Measurements from ENCODE around the gene ITGAD.
"Not testable (repeated sequence)": the region's sequence is repeated elsewhere in the genome, so short reads cannot be mapped to it uniquely, and the experiment has no call there.

The ITGAD gene

DNA sequence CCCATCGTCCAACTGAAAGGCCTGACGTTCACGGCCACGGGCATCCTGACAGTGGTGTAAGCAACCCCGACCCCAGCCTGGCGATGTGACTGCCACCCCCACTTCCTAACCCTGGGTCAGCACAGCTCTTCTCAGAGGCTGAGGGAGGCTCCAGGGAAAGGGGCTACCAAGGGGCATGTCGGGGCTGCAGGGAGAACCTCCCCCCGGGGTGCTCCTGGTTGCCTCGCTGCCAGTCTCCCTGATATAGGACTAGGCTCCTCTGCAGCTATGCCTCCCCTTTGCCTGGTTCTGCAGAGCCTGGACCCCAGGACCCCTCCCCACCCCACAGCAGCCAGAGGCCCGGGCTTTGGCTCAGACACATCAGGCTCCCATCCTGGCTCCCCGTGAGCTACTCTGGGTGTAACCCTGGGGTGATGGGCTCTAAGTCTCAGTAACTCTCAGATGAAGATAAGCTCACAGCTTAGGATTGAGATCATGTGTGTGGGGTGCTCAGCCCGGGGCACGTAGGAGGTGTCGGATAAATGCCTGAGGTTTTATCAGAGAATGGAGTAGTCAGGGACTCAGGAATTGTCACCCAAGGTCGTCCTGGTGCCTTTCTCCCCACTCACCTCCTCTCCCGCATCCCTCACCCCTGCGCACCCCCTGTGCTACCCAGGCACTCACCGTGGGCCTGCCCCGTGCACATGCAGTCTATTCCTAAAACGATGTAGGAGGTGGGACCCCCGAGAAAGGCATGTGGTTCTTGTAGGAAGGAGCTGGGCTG is 10.6 kb downstream of the ITGAD start:
- no peak for DNase-seq (ENCODE audit: low read depth)

DNA sequence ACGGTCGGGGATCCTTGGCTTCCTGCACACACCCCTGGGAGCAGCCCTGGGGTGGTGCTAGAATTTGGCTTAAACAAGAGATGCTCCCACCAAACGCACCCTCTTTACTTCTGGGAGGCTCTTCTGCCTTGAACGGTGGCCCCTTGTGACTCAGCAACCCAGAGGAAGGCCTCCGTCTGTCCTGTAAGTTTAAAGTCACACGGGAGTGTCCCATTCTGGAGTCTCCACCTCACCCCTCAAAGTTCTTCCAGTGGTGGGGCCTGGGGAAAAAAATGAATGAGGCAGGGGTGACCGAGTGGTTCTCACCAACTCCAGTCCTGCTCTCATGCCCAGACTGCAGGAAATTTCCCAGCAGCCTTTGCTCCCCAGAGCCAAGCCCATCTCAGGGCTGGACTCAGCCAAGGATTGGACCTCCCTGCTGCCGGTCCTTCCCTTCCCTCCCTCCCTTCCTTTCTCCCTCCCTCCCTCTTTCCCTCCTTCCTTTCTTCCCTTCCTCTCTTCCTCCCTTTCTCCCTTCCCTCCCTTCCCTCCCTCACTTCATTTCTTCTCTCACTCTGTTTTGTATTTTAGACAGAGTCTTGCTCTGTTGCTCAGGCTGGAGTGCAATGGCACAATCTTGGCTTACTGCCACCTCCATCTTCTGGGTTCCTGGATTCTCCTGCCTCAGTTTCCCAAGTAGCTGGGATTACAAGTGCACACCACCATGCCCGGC is 11.4 kb downstream of the ITGAD start:
- no peak for DNase-seq (ENCODE audit: low read depth)

DNA sequence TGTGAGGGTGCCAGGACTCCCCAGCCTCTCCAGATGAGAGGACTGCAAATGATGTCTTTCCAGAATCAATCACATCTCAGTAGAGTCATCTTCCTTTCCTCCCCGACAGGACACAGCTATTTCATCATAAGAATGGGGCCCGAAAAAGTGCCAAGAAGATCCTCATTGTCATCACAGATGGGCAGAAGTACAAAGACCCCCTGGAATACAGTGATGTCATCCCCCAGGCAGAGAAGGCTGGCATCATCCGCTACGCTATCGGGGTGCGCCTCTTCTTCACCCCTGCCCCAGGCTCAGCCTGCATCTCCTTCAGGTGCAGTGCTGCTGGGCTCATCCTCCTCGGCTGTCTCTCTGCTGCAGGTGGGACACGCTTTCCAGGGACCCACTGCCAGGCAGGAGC is 14.3 kb downstream of the ITGAD start:
- no peak for DNase-seq (ENCODE audit: low read depth)

DNA sequence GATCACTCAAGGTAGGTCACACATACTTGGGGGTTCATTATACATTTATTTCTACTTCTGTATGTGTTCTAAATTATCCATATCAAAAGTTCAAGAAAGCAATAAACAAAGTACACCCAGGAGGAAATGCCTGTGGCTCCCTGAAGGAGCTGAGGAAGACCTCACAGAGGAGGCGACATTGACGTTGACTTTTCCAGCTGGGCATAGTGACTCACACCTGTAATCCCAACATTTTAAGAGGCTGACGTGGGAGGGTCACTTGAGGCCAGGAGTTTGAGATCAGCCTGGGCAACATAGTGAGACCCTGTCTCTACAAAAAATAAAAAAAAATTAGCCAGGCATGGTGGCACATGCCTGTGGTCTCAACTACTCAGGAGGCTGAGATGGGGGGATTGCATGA is 16.3 kb downstream of the ITGAD start:
- DNase-seq (ENCODE audit: low read depth) = no peak

DNA sequence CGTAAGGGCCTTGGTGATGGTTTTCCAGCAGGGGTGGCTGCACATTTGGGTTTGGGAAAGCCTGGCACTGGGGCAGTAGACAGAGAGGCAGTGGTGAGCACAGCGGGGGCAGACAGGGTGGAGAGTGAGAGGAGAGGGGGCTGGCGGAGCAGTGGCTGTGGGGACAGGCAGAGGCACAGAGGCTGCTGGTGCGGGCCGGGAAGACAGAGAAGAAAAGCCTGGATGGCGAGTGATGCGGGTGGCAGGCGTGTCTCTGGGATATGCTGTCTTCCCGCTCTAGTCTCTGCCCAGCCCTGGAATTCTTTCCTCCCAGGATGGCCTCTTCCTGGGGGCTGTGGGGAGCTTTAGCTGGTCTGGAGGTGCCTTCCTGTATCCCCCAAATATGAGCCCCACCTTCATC is 16.9 kb downstream of the ITGAD start:
- DNase-seq (ENCODE audit: low read depth) = no peak

DNA sequence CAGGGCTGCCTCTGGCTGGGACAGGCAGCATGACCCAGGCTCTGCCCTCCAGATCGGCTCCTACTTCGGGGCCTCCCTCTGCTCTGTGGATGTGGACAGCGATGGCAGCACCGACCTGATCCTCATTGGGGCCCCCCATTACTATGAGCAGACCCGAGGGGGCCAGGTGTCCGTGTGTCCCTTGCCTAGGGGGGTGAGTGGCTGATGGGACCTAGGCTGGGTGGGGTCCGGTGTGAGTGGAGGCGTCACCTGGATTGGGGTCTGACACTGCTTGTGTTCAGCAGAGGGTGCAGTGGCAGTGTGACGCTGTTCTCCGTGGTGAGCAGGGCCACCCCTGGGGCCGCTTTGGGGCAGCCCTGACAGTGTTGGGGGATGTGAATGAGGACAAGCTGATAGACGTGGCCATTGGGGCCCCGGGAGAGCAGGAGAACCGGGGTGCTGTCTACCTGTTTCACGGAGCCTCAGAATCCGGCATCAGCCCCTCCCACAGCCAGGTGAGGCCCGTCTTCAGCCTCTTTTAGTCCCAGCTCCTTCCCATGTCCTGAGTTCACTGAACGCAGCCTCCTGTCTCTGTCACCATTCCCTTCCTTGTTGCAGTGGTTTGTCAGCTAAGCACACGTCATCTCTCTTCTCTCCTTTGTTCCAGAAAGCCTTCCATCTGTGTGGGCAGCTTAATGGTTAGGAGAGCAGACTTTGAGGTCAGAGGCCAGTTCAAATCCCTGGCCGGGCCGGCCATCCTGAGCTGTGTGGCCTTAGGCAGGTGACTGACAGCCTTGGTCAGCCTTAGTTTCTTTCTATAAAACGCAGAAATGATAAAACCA is 18.1 kb downstream of the ITGAD start:
- DNase-seq (ENCODE audit: low read depth) = no peak

DNA sequence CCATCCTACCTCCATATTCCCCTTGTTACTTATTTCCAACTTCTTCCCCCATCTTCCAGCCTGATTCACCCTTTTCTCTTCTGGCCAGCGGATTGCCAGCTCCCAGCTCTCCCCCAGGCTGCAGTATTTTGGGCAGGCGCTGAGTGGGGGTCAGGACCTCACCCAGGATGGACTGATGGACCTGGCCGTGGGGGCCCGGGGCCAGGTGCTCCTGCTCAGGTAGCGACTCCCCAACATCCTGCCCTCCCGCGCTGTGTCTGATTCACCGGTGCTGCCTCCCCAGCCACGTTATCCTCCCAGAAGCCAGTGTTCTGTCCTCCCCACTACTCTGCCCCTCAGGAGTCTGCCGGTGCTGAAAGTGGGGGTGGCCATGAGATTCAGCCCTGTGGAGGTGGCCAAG is 19.6 kb downstream of the ITGAD start:
- no peak for DNase-seq (ENCODE audit: low read depth)

DNA sequence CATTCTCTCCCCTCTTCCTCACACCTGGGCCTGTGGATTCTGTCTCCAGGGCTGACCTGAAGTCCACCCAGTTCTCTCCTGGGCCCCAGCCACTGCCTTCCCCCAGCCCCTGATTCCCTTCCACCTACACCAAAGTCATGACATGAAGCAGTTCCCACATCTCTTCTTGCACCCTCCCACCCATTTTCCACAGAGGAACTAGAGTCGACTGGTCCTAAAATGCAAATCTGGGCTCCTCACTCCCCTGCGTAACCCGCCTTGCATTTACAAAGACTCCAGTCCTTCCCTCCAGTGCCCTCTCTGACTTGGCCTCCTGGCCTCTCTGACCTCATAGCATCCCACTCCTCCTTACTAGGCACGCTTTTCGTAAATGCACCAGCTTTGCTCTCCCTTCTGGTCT is 20.2 kb downstream of the ITGAD start:
- no peak for DNase-seq (ENCODE audit: low read depth)

DNA sequence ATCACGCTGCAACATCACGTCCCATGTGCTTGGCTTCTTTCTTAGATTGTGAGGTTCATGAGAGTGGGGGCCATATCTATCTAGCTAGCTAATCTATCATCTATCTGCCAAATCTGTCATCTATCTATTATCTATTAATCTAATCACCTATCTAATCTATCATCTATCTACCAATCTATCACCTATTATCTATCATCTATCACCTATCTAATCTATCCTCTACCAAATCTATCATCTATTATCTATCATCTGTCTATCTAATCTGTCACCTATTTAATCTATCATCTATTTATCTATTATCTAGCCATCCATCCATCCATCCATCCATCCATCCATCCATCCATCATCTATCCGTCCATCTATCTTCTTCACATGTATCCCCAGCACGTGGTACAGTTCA is 20.8 kb downstream of the ITGAD start:
- DNase-seq (ENCODE audit: low read depth) = no peak

DNA sequence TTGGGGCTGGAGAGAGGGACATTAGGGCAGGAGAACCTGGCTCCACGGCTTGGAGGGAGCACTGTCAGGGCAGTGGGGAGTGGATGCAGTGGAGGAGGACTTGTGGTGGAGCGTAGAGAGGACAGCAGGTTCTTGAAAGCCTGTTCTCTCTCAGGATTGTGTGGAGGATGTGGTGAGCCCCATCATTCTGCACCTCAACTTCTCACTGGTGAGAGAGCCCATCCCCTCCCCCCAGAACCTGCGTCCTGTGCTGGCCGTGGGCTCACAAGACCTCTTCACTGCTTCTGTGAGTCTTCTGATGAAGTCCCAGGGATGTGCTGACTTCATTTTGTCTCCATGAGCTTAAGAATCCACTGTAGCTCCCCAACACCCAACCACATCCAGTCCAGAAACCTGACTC is 21.6 kb downstream of the ITGAD start:
- DNase-seq (ENCODE audit: low read depth) = no peak

DNA sequence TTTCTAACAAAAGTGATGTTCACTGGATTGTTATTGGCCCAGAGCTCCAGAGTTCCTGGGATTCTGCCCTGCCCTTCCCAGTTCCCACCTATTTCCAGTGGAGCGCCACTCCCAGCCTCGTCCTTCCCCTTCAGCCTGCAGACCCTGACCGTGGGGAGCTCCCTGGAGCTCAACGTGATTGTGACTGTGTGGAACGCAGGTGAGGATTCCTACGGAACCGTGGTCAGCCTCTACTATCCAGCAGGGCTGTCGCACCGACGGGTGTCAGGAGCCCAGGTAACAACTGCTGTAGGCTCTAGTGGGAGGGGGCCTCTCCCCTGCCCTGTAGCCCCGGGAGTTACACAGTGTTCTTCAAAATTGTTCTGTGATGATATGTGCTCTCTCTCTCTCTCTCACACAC is 23.2 kb downstream of the ITGAD start:
- DNase-seq (ENCODE audit: low read depth) = no peak

DNA sequence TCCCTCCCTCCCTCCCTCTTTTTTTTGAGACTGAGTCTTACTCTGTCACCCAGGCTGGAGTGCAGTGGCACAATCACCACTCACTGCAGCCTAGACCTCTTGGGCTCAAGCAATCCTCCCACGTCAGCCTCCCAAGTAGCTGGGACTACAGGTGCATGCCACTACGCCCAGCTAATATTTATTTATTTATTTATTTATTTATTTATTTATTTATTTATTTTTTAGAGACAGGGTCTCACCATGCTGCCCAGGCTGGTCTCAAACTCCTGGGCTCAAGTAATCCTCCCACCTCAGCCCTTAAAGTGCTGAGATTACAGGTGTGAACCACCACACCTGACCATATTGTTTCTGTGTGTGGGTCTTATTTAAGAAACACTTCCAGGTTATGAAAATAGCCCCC is 23.9 kb downstream of the ITGAD start:
- not testable (repeated sequence) for DNase-seq (ENCODE audit: low read depth)

DNA sequence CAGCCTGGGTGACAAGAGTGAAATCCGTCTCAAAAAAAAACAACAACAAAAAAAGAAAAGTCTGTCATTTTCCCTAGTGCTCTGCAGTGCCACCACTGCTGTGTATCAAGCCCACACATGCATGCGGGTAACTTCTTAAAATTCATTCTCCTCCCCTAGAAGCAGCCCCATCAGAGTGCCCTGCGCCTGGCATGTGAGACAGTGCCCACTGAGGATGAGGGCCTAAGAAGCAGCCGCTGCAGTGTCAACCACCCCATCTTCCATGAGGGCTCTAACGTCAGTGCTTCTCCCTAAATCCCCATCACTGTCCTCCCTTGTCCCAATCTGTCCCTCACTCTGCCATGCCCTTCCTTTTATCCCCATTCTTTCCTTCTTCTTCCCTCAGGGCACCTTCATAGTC is 24.8 kb downstream of the ITGAD start:
- DNase-seq (ENCODE audit: low read depth) = no peak

DNA sequence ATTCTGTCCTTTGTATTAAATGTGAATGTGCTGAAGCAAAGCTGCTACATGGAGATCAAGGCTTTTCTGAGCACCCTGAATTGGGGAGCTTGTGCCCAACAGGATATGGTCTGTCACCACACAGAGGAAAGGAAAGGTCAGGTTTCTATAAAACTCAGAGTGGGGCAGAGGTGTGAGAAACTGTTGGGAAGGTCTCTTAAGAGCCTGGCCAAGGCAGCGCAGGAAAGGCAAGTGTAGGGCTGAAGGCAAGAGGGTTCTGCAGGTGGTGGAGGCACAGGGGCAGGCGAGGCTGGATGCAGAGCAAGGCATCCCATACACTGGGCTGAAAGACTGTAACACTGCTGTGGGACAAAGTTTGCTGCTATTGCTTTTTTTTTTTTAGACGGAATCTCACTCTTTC is 26.9 kb downstream of the ITGAD start:
- DNase-seq (ENCODE audit: low read depth) = no peak

DNA sequence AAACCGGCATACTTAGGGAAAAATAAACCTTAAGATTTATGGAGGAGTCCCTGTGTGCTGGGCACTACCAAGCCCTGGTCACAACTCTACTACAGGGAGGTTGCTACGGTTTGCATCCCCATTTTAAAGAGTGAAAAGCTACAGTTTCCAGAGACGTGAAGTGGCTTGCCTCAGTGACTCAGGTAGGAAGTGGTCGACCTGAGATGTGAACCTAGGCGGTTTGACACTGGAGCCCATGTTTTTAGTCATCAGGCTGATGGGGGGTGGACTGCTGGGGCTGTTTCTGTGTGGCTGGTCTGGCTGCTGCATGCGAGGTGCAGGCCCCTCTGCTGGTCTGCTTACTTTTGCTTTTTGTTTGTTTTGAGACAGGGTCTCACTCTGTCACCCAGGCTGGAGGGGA is 28.5 kb downstream of the ITGAD start:
- DNase-seq (ENCODE audit: low read depth) = no peak

DNA sequence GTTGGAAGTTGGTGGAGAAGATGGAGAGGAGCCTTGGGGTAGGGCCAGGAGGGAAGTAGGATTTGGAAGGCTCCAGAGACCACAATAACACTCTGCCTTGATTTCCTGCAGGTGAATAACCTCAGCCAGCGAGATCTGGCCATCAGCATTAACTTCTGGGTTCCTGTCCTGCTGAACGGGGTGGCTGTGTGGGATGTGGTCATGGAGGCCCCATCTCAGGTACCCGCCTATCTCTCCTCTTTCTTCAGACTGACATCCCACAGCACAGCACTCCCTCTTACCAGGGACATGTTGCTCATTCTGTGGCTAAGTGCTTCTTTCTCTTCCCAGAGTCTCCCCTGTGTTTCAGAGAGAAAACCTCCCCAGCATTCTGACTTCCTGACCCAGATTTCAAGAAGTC is 30.1 kb downstream of the ITGAD start:
- no peak for DNase-seq (ENCODE audit: low read depth)

DNA sequence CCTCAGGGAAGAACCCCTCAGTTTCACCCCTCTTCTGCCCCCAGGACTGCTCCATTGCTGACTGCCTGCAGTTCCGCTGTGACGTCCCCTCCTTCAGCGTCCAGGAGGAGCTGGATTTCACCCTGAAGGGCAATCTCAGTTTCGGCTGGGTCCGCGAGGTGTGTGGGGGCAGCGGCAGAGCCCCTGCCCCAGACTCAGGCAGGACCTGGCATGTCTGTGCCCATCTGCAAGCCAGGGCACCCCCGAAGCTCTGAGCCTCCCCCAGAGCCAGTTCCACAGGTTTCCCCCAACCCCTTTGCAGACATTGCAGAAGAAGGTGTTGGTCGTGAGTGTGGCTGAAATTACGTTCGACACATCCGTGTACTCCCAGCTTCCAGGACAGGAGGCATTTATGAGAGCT is 30.7 kb downstream of the ITGAD start:
- DNase-seq (ENCODE audit: low read depth) = no peak

DNA sequence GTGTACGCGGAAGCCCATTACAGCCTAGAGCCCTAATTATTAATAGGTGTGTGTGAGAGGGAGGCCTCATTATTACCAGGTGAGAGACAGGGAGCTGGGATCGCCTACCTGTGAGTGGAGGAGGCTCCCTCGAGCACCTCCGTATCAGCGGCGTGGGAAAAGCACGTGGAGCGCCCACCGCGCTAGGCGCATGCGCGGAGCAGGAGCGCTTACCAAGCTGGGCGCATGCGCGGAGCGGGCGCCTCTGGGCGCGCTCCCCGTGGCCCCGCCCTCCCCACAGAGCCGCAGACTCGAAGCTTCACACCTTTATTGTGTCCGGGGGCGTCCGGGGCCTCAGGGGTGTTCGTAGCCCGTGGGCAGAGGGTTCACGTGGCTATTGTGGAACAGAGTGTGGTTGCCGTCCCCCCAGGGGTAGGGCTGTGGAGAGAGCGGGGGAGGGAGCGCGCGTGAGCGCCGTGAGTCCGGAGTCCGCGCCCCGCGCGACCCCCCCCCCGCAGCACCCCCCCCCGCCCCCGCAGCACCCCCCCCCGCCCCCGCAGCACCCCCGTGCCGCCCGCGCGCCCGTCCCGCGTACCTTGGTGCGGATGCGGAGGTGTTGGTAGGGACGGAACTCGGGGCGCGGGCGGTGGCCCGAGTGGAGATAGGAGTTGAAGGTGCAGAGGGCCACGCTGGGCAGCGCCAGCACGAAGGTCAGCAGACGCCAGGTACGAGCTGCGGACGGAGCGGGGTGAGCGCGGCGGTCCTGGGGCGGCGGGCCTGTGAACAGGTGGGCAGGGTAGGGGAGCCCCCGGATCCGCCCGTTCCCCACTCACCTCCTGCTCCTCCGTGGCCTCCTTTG is 34.5 kb downstream of the ITGAD start:
- DNase-seq (ENCODE audit: low read depth) = no peak

DNA sequence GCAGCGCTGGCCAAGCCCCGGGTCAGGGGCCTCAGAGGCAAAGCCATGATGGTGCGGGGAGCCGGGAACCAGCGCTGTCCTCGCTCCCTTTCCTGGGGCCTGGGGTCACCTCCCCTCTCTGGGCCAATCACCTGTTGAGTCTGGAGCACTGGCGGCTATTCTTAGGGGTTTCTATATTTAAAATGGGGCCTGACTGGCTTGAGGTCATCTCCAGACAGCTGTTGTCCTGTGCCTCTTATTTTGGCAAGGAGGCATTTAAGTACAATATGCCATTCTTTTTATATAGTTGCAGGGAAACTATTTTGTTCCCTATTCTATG is 35.1 kb downstream of the ITGAD start, which contains the start of gene COX6A2:
Gene COX6A2, minus strand, starts transcription at position 82 of the 319 bp plus-strand sequence. Its CDS starts 35 bp downstream, at position 47.
- DNase-seq (ENCODE audit: low read depth) = no peak

DNA sequence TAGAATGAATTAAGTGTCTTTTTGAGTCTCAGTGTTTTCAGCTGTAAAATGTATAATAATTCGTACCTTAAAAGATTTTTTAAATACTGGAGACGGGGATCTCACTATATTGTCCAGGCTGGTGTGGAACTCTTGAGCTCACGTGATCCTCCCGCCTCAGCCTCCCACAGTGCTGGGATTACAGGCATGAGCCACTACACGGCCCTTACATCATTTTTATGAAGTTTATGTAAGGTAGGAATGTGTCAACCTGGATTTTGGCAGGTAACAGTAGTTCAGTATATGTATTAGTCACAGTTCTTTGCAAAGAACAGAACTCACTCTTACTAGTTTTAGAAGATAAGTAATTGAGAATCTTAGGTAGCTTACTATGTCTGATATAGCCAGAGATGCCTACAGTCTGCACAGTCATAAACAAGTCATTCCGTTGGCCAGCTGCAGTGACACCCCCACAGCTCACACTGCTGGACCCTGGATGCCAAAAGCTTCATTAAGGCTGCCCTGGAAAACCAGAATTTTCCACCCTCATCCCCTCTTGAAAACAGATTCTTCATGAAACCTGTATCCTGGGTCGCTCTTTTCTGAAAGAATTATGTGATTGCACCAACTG is 35.6 kb downstream of the ITGAD start:
- no peak for DNase-seq (ENCODE audit: low read depth)

DNA sequence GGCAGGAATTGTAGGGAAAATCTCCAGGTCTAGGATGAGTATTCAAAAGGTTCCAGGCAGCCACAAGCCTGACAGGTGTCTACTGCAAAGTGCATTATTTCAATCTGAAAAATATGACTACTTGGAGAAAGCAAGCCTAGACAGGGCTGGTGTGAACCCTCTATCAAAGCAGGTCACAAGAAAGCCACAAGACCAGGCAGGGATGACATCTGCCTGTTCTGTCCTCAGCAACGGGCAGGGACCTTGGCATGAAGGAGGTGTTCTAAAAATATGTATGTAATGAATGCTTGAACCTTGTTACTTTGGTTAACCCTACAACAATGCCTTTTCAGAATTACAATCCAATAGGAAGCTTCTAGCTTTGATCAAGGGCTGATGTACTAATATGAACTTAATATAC is 36.2 kb downstream of the ITGAD start:
- no peak for DNase-seq (ENCODE audit: low read depth)

DNA sequence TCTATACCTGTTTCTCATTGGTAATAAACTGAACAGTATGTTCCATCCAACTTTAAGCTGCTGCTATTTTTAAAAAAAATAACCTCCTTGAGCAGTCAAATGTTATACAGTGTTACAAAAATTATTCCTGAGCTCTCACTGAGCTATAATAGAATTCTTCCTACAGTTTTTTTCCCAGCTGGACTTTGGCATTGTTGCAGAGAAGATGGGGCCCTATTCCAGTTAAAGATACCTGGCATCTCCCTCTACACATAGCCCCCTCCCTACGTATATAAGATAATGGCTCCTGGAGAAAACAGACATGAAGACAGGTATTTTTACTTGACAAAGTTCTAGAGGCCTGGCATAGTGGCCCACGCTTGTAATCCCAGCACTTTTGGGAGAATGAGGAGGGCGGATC is 36.7 kb downstream of the ITGAD start:
- no peak for DNase-seq (ENCODE audit: low read depth)
